ENCODE measurements around the gene LPIN1. TPM values are rescaled to one million over a fixed set of nuclear protein-coding genes. Genes with fewer than 3 reads are reported as not detected.

The LPIN1 gene
- total and polyA plus RNA-seq, 2 of the 13 experiments (the other 11 are each of a cell fraction or from before 2014, with no cell fraction given), result 9.7 to 19.4 TPM

GRCh38 chr2:11738589-11739436 is 7.6 kb upstream of the LPIN1 start (continued):
- TF ChIP-seq TBX2 (CRISPR knock-in tag; IDR thresholded peaks at IDR 0.05; ENCODE audit: borderline replicate concordance), result peak; percentile 26; the same call in 1 of the 2 replicates
- no peak for TF ChIP-seq ZNF619 (CRISPR knock-in tag; IDR thresholded peaks at IDR 0.05)
- TF ChIP-seq TFAP4 (IDR thresholded peaks at IDR 0.05; ENCODE audit: borderline replicate concordance, low read depth), result no peak
- no peak; the same call in 1 of the 2 replicates for TF ChIP-seq TFE3 (CRISPR knock-in tag; IDR thresholded peaks at IDR 0.05)
- no peak for TF ChIP-seq PRDM15 (CRISPR knock-in tag; IDR thresholded peaks at IDR 0.05)
- TF ChIP-seq GATAD2A (CRISPR knock-in tag; IDR thresholded peaks at IDR 0.05), result peak; percentile 50; the same call in 1 of the 2 replicates
- TF ChIP-seq NR1H2 (CRISPR knock-in tag; IDR thresholded peaks at IDR 0.05; ENCODE audit: borderline replicate concordance, low read depth), result no peak
- TF ChIP-seq ZFP37 (CRISPR knock-in tag; IDR thresholded peaks at IDR 0.05; ENCODE audit: borderline replicate concordance), result no peak
- no peak for TF ChIP-seq RFX5 (IDR thresholded peaks at IDR 0.05; ENCODE audit: low read depth, low read length)
- no peak for TF ChIP-seq ZNF891 (CRISPR knock-in tag; IDR thresholded peaks at IDR 0.05)
- peak in 1 of 2 experiments; percentile 77; a peak in 2 of 4 replicates for TF ChIP-seq ATF4 (CRISPR knock-in tag; IDR thresholded peaks at IDR 0.05)
- TF ChIP-seq ZNF274 (CRISPR knock-in tag; IDR thresholded peaks at IDR 0.05), result no peak
- no peak for TF ChIP-seq ZNF850 (CRISPR knock-in tag; conservative IDR thresholded peaks at IDR 0.05)
- no peak for TF ChIP-seq NR2F2 (IDR thresholded peaks at IDR 0.05; ENCODE audit: borderline replicate concordance, low read depth)
- TF ChIP-seq ZNF256 (CRISPR knock-in tag; conservative IDR thresholded peaks at IDR 0.05), result no peak
- TF ChIP-seq MBD4 (IDR thresholded peaks at IDR 0.05; ENCODE audit: borderline replicate concordance, low read length), result no peak
- no peak for TF ChIP-seq PHB2 (IDR thresholded peaks at IDR 0.05; ENCODE audit: partially characterized antibody)
- peak; percentile 92 for TF ChIP-seq CTCF (CRISPR knock-in tag; IDR thresholded peaks at IDR 0.05)
- 0 out of 2 replicates have a peak, but pooled peaks have one; percentile 28 for TF ChIP-seq SP5 (CRISPR knock-in tag; IDR thresholded peaks at IDR 0.05; ENCODE audit: borderline replicate concordance, low read depth)
- peak; percentile 26; the same call in 1 of the 2 replicates for TF ChIP-seq ZNF501 (CRISPR knock-in tag; IDR thresholded peaks at IDR 0.05)
- TF ChIP-seq NPAS2 (CRISPR knock-in tag; IDR thresholded peaks at IDR 0.05; ENCODE audit: borderline replicate concordance), result no peak
